ENCODE data around the gene SH3PXD2A.
"Not testable (repeated sequence)": the region's sequence is repeated elsewhere in the genome, so short reads cannot be mapped to it uniquely, and the experiment has no call there.

Gene SH3PXD2A

GRCh38 chr10:103663236-103663635, 192.1 kb downstream of the SH3PXD2A start:
- H3K4me3 ChIP-seq (replicated peaks in 1 of 2; ENCODE audit: low read depth in 2 of 2, low read length in 2 of 2) = no peak overlapping the region
- no peak for TF ChIP-seq CTCF (IDR thresholded peaks at IDR 0.05; ENCODE audit: low read depth, low read length)
- no peak for DNase-seq (ENCODE audit: low read depth in 2 of 2)

GRCh38 chr10:103662704-103663103, 192.7 kb downstream of the SH3PXD2A start:
- H3K4me3 ChIP-seq (replicated peaks in 1 of 2; ENCODE audit: low read depth in 2 of 2, low read length in 2 of 2); DNase-seq (ENCODE audit: low read depth in 2 of 2): not testable (repeated sequence)

GRCh38 chr10:103661198-103661950, 194.0 kb downstream of the SH3PXD2A start:
- no peak for TF ChIP-seq CTCF (IDR thresholded peaks at IDR 0.05; ENCODE audit: low read depth, low read length)
- peak overlapping the region; percentile 66 to 69 for H3K4me3 ChIP-seq (replicated peaks in 1 of 2; ENCODE audit: low read depth in 2 of 2, low read length in 2 of 2)
- peak; percentile 86 to 96 for DNase-seq (ENCODE audit: low read depth in 2 of 2)

GRCh38 chr10:103660364-103661197, 194.8 kb downstream of the SH3PXD2A start:
- peak; percentile 5 for TF ChIP-seq CTCF (IDR thresholded peaks at IDR 0.05; ENCODE audit: low read depth, low read length)
- H3K4me3 ChIP-seq (replicated peaks in 1 of 2; ENCODE audit: low read depth in 2 of 2, low read length in 2 of 2) = peak overlapping the region; percentile 66 to 69
- peak; percentile 63 to 64 for DNase-seq (ENCODE audit: low read depth in 2 of 2)

GRCh38 chr10:103659674-103660363, 195.6 kb downstream of the SH3PXD2A start:
- H3K4me3 ChIP-seq (replicated peaks in 1 of 2; ENCODE audit: low read depth in 2 of 2, low read length in 2 of 2) = peak overlapping the region; percentile 66 to 69
- peak; percentile 86 to 93 for DNase-seq (ENCODE audit: low read depth in 2 of 2)
- peak; percentile 28 for TF ChIP-seq CTCF (IDR thresholded peaks at IDR 0.05; ENCODE audit: low read depth, low read length)

GRCh38 chr10:103658049-103658577, 197.3 kb downstream of the SH3PXD2A start:
- no peak overlapping the region for H3K4me3 ChIP-seq (replicated peaks in 1 of 2; ENCODE audit: low read depth in 2 of 2, low read length in 2 of 2)
- no peak for TF ChIP-seq CTCF (IDR thresholded peaks at IDR 0.05; ENCODE audit: low read depth, low read length)
- DNase-seq (ENCODE audit: low read depth in 2 of 2) = peak in 1 of 2 donors; percentile 64

Measured in cardiac fibroblast (primary cell).